Cerebellar cortex (tissue), 1 donor: ENCODE results near the gene STAP1.

Source experiments
- DNase-seq: peaks from one replicate; pipeline ENCODE4 v3.0.0-alpha.2; 2015; ENCODE audit warnings: low spot score

STAP1 gene

DNA sequence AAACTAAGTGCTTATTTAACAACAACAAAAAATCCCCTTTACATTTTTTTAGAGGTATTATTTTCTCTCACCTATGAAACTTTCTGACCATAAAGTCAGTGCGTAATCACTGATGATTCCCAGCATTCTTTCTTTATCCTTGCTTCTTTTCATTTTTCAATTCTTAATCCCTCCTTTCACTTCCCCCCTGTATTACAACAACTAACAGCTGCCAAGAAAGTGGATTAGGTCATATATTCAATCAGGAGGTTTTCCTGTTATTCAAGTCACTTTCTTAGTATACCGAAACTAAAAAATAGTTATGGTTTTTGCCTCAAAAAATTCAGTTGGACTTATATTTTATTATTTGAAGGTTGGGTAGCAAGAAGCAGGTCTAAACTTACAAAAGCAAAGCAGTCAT lies 2.1 kb upstream of the STAP1 start:
- DNase-seq: no peak

DNA sequence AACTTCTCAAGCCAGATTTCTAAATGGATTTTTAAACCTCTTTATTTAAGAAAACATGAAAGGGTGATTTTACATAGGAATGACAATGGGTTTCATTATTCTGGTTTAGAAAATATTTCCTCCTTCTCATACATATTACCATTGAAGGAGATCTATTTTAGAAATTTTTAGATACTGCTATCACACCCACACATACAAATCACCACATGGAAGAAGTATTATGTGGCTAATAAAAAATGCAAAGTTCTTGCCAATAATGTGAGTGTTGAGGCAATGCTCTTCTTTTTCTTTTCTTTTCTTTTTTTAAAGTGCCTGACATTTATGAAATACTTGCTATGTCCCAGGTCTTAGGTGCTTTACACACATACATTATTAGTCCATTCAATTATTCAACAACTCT lies 6.8 kb downstream of the STAP1 start:
- no peak for DNase-seq

DNA sequence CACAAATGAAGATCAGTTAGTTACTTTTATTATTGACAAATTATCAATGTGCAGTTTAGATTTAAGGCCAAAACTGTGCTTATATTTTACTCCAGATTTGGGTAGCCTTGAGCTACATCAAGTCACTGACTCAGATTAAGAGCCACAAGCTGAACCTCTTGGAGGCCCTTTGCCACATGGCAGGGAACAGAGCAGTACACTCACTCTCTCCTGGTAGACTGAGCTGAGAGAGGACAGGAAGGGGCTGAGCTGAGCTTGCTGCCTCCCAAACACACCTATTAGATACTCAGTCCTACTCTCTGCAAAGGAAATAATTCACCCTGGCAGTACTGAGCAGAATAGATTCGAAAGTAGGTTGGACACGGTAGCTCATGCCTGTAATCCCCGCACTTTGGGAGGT lies 7.8 kb downstream of the STAP1 start:
- DNase-seq: no peak

DNA sequence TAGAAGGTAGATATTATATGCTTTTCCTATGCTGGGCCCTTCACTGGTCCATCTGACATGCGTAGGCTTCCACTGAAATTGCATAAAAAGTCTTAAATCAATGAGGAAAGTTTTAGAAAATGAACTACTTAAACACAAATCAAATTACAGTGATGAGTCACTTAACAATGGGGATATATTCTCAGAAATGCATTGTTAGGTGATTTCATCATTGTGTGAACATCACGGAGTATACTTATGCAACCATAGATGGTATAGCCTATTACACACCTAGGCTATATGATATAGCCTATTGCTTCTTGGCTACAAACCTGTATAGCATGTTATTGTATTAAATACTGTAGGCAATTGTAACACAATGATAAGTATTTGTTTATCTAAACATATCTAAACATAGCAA lies 10.3 kb downstream of the STAP1 start:
- DNase-seq: no peak

DNA sequence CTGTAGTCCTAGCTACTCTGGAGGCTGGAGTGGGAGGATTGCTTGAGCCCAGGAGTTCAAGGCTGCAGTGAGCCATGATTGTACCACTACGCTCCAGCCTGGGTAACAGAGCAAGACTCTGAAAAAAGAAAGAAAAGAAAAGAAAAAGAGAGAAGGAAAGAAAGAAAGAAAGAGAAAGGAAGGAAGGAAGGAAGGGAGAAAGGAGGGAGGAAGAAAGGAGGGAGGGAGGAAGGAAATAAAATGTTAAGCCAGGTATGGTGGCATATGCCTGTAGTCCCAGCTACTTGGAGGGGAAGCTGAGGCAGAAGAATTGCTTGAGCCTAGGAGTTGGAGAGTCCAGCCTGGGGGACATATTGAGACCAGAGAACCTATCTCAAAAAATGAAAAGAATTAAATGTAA lies 12.0 kb downstream of the STAP1 start:
- DNase-seq: no peak

DNA sequence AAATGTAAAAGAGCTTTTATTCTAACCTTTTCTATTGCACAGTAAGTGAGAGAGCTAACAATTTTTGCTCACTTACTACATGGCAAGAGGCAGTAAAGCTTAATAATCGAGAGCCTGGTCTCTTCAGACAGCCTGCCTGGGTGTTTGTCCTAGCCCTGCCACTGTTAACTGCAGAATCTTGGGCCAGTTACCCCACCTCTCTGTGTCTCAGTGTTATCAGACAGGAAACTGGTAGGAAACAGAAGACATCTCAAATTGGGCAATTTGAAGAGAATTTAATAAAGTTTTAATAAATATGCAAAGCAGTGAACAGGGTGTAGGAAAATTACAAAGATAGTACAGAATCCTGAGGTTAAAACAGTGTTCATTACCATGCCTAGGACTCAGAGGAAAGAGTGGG lies 13.4 kb downstream of the STAP1 start:
- DNase-seq: no peak

DNA sequence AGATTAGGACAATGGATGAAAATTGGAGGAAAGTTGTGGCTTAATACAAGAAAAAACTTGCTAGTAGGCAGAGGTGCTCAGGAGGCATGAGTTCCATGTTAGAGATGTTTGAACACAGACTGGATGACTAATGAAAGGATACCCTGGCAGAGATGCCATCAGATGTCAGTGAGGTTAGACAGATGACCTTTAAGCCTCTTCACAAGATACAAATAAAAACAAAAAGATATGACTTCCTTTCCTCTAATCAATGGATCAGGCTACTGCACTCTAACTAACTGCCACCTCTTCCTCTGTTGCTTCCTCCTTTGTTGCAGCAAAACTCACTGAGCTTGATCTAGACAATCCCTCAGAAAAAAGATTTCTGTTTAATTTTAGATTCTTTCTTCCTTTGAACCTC lies 14.7 kb downstream of the STAP1 start:
- DNase-seq: no peak

DNA sequence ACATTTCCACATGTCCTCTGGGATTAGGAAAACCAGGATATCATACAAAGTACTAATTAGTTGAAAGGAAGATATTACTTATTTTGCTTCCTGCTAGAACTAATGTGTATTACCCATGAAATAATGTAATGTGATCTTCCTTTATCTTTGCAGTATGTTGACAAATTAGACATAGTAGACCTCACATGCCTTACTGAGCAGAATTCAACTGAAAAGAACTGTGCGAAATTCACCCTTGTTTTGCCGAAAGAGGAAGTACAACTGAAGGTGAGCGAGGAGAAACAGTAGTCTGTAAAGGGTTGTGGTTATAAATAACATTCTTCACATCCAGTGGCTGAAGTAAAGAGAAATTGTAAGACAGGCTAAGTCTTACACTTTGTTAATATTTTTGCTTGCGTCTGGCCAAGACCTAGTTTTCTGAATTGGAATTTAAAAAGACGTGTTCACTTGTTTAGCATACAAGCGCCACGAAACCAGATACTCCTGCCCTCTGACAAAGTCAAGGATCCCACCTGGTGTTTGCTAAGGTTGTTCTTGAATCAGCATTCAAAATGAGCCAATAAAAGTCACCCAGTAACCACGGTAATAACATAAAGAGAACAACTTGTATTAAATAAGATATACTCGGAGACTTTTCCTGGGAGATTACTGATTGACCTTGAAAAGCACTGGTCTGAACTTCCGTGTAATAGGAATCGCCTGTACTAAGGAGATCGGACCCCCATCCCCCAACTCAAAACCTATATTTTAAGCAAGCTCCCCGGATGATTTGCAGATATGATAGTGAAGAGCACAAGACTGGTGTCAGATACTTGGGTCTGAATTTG lies 16.9 kb downstream of the STAP1 start:
- DNase-seq: no peak

DNA sequence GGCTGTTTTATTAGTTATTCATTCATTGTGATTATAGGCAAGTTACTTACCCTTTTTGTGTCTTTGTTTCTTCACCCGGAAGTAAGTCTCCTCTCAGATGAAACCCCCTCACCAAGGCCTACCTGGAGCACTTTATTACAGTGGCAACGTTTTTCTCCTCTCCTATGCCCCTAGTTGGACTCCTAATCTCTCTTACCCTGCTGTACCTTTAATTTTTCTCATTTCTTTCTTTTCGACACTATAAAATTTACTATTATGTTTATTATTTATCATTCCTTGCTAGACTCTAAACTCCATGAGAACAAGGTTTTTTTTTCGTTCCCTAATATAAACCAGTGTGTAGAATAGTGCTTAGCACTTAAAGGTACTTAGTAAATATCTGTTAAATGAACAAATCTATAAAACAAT lies 17.5 kb downstream of the STAP1 start:
- no peak for DNase-seq

DNA sequence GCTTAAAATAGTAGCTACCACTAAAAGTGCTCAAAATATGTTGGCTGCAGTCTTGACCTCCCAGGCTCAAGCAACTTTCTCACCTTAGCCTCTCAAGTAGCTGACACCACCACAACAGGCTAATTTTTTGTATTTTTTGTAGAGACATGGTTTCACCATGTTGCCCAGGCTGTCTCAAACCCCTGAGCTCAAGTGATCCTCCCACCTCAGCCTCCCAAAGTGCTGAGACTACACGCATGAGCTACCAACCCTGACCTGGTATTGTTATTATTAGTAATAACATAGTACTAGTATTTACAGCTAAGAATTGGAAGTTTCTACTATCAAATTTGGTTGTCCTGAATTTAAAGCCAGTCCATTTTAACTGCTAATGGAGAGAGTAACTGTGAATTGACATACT lies 18.0 kb downstream of the STAP1 start:
- no peak for DNase-seq

DNA sequence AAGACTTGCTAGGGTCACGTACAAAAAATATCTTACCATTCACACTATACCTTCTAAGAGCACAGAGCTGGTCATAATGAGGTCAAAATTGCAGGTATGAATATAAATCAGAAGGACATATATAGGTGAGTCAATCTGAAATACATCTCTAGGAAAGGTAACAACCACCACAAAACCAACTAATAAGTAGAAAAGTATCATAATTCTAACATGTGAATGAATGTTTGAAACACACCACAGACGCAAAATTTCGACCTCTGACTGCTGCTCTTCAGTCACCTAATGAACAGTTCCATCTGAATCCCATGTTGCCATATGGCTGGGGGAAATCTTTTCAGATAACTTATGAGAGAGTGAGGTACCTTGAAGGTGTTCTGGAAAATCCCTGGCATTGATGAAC lies 22.1 kb downstream of the STAP1 start:
- DNase-seq: no peak

DNA sequence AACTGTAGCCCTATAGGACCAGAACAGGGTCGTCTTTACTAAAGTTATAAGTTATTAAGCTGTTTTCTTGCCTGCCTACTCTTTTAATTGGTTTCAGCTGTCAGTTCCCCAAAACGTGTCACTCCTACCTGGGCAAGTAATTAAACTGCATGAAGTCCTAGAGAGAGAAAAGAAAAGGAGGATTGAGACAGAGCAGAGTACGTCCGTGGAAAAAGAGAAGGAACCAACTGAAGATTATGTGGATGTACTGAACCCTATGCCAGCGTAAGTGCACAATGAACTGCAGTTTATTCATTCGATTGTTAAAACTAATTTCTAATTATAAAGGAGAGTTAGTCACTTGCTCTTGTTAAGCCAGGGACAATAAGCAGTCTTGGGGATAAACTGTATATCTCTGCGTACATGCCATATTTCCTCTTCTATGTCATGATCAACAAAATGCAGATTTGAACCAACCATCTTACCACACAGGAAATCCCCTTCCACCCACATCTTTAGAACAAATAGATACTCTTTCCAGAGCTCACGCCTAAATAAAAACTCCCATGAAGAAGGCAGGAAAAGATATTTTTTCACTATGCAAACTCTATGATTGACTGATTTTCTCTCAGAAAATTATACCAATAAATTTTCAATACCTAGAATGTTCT lies 22.8 kb downstream of the STAP1 start:
- DNase-seq: no peak

DNA sequence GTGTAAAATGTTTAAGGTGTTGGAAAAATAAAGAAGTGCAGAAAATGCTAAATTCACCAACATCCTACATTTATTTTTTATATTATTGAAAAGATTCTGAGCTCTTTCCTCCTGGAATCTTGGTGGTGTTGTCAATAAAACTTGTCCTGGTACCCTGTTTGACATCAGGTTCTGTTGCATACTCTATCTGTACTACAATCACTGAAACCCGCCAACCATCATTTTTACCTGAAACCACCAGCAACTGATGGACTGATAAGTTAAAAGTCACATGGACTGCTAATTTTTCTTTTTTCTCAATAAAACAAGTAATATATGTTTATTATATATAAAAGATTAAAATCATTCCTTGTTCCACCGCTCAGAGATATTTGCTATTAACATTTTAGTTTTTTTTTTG lies 23.4 kb downstream of the STAP1 start:
- DNase-seq: no peak

DNA sequence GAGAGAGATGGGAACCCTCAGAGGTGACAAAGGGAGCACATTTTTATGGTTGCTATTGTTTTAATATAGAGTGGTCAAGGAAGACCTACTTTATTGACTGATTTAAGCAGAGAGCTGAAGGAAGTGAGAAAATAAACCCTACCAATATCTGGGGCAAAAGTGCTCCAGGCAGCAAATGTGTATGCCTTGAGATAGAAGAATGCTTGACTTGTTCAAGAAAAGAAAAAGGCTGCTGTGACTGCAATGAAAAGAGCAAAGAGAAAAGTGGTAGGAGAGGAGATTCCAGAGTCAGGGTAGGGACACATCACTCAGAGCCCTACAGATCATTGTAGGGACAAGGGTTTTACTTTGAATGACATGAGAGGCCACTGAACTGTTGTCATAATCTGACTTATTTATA lies 26.0 kb downstream of the STAP1 start:
- DNase-seq: no peak

DNA sequence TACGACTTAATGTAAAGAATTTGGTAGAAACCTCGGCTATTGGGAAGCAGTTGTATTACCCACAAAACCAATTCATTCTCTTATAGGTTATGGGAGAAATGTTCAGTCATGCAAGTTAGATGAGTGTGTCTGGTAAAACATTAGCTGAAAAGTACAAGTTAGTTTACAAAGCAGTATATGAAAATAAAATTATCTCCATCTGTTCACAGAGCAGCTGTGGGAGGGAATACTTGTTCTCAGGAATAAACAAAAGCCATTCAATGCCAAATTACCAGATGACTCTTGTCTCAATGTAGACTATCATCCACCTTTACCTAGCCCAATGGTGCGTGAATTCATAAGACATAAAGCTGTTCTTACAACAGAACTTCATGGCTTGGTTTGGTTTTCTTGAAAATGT lies 28.6 kb downstream of the STAP1 start:
- no peak for DNase-seq

DNA sequence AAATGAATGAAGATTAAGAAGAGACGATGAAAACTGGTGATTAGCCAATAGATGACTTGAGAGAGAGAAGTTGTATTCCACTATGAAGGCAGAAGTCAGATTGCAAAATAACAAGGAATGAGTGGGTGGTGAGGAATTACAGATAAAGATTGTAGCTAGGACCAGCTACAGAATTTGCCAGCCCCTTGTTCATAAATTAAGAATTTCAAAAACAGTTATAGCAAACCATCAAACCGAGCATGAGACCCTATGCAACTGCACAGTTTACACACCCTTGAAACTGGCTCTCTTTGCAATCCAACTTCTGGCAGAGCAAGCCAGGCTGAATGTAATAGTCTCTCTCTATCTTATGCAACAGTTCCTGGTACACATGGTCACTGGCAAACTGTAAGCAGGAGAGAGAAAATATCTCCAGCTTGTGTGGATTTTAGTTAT lies 35.2 kb downstream of the STAP1 start:
- DNase-seq: no peak

DNA sequence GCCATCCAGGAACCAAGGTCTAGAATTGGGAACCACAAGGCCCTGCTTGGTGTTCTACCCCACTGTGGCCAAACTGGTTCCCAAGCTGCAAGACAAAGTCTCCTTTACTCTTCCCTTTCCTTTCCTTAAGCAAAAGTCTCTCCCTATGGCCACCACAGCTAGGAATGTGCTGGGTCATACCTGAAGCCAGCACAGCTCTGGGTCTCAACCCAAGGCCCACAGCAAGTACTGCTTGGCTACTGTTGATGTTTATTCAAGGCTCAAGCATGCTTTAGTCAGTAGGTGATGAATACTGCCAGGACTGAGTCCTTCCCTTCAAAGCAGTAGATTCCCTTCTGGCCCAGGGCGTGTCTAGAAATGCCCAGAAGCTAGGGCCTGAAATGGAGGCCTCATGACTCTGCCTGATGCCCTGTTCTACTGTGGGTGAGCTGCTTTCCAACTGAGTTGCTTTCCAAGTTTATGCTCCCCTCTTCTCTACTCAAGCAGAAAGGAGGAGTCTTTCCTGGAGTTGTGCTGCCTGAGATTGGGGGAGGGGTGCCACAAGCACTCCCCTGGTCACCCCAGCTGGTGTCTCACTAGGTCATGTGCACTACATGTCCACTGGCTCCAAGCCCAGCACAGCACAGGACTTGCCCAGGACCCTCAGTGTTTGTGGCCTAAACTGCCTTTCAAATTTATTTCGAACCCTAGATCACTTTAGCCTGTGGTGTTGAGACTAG lies 44.9 kb downstream of the STAP1 start:
- DNase-seq: no peak

DNA sequence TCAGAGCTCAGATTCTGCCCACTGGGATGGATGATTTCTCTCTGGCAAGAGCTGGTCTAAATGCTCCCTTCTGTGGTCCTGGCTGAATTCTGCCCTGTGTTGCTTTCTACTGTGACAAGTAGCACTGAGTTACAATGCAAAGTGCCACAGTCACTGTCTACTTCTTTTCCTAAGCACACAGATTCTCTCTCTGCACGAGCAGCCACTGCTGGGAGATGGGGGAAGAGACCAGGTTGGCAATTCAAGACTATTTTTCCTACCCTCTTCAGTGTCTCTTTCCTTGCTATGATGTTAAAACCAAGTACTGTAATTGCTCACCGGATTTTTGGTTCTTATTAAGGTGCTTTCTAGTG lies 45.5 kb downstream of the STAP1 start:
- DNase-seq: no peak

DNA sequence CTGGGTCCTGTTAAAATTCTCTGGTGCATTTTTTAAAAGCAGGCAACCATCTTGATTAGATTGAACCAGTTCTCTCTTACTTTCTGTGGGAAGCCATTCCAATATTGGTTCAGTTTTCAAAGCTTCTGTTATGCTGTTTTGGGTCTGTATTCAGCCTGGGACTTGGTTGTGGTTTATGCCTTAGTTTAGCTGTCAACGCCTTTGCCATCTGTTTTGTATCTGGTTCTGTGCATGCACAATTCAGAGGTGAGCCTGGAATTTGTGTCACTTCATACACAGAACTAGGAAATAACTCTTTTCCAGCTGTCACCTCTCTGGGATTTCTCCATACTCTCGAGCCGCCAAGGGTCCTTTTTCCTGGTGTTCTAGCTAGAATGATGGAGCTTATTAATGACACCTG lies 46.2 kb downstream of the STAP1 start:
- DNase-seq: no peak

DNA sequence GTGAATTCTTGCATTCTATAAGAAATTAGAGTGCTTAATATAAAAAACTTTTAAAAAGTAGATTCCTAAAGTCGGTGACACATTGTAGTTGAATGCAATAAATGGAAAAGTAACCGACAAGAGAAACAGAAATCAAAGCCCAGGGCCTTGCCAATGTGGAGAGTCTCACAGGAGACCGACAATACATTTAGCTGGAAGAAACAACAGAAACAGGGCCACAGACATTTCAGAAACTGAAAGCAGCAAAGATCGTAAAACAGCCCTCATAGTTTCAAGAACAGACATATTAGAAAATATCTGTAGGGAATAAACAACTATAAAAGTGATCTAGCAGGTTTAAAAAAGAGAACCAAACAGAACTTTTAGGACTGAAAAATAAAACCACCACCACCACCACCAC lies 49.5 kb downstream of the STAP1 start:
- no peak for DNase-seq

DNA sequence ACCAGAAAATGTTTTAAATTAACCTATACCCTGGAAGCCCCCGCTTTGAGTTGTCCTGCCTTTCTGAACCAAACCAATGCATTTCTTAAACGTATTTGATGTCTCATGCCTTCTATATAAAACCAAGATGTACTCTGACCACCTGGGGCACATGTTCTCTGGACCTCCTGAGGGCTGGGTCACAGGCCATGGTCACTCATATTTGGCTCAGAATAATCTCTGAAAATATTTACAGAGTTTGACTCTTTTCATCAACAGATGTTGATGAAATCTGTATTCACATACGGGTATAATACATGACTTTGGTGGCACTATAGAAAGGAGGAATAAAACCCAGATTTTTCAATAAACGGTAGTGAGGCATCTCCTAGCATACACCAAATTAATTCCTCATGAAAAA lies 55.7 kb downstream of the STAP1 start:
- DNase-seq: no peak

DNA sequence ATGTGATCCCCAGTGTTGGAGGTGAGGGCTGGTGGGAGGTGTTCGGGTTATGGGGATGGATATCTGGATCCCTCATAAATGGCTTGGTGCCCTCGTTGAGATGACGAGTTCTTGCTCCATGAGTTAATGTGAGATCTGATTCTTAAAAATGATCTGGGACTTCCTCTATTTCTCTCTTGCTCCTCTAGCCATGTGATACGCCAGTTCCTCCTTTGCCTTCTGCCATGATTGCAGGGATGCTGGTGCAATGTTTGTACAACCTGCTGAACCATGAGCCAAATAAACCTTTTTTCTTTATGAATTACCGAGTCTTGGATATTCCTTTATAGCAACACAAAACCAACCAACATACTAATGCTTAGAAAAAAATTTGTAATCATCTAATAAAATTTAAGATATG lies 56.6 kb downstream of the STAP1 start:
- DNase-seq: no peak

DNA sequence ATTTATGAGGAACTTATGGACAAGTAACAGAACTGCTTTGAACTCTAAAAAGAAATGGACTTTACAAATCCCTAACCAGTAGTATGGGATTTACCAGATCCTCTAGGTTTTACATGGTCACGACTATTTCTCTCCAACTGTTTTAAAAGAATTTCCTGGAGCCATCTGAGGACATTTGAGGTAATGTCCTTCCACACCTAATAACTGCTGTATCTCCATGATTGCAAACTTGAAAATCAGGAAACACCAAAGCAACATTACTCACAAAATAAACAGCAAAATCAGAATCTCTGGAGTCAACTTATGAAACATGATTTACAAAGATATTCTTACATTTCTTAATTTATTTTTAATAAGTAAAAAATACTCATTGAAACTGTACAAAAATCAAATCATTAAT lies 58.0 kb downstream of the STAP1 start:
- no peak for DNase-seq
